ENCODE results near the gene TMPRSS6.

GRCh38 chr22:37115032-37115431 is 5.5 kb upstream of the TMPRSS6 start:
- no peak for TF ChIP-seq POLR2A (IDR thresholded peaks at IDR 0.05; ENCODE audit: low read depth, low read length)
- no peak for TF ChIP-seq POLR2AphosphoS5 (IDR thresholded peaks at IDR 0.05; ENCODE audit: low read depth, low read length)
- no peak for TF ChIP-seq TAF1 (IDR thresholded peaks at IDR 0.05; ENCODE audit: low read depth, low read length)
- no peak for TF ChIP-seq PAX5 (IDR thresholded peaks at IDR 0.05; ENCODE audit: insufficient read depth, low read length, severe bottlenecking)
- no peak for TF ChIP-seq SPI1 (IDR thresholded peaks at IDR 0.05; ENCODE audit: low read depth, low read length)
